COR-L47 (cell line): Measurements from ENCODE around the gene CASP3.
"Not testable (repeated sequence)": the region's sequence is repeated elsewhere in the genome, so short reads cannot be mapped to it uniquely, and the experiment has no call there.

Experiments used
- DNase-seq: peaks from one replicate; lab custom pipeline; 2025; lab: John Stamatoyannopoulos, UW

The CASP3 gene

DNA sequence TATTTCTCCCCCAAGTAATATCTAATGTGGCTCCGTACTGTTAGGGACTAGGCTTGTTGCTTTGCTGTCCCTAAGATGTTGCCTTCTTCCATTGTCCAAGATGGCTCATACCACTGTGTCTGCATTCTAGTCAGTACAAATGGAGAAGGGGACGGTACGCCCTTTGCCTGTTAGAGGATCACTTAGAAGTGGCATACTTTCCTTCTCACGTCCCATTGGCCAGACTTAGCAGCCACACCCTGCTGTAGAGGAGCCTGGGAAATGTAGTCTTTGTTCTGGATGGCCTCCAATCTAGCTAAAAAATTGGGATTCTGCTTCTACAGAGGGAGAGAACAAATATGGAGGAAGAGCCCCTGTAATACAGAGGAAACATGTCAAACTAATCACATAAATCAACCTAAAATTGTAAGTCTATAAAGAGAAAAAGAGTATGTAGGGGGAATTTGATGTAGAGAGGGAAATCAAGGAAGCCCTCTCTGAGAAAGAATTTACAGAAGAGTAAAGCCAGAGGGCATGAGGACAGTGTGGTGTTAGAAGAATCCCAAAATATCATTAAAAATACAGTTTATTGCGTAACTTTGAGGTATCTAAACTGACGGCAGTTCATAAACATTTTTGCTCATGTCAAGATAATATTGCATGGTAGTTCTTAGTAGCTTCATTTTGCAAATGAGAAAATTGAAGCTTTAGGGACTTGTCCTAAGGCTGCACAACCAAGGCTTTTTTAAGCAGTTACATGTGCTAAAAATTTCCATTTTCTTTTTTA lies 15.4 kb upstream of the CASP3 start:
- DNase-seq = no peak

DNA sequence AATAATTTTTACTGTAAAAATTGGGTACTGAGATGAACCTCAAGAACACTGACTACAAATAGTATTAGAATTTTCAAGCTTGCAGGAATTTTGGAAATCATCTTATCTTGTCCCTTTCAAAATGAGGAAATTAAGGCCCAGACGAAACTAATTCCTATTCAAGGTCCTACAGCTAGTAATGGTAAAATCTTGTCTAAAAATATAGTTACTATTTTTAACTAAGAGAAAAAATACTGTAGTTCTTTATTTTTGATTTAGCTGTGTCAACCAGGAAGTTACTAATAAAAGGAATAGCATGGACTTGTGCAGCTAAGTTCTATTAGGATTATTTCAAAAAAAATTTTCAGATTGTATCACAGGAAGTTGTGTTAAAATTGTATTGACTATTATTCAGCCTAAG lies 13.0 kb upstream of the CASP3 start:
- no peak for DNase-seq

DNA sequence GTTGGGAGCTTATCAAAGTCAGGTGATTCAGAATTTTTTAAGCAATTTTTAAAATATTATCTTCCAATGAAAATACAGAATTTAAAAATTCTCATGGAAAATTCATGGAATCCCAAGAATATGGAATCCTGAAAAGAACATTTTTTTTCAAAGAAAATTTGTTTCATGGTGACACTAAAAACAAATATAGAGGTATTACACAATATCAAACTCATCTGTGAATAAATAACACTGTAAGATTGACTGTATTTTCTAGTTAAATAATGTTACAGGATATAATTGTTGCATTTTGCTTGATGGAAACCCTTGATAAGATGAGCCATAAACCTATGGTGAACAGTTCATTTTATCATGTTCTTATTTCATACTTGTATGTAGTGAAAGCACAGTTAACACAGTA lies 11.7 kb upstream of the CASP3 start:
- no peak for DNase-seq

DNA sequence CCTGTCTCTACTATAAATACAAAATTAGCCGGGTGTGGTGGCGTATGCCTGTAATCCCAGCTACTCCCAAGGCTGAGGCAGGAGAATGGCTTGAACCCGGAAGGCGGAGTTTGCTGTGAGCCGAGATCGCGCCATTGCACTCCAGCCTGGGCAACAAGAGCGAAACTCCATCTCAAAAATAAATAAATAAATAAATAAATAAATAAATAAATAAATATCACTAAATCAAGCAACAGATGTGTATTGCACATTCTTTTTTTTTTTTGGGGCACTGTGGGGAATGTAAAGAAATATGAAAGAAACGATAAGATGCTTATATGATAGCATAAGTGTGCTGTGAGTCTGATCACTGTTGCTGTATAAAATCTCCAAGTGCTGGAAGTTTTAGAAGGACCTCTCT lies 8.6 kb upstream of the CASP3 start:
- not testable (repeated sequence) for DNase-seq

DNA sequence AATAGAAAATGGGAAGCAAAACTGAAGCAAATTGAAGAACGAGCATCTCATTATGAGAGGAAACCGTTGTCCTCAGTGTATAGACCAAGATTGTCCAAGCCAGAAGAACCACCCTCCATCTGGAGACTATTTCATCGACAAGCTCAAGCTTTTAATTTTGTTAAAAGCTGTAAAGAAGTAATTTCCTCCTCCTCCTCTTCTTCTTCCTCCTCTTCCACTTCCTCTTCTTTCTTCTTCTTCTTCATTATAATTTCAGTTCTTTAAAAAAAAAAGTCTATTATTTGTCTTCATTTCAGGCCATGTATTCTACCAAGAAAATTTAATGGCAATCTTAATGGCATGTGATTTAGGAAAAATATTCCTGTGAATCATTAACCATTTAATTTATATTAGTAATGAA lies 7.9 kb upstream of the CASP3 start:
- DNase-seq = no peak

DNA sequence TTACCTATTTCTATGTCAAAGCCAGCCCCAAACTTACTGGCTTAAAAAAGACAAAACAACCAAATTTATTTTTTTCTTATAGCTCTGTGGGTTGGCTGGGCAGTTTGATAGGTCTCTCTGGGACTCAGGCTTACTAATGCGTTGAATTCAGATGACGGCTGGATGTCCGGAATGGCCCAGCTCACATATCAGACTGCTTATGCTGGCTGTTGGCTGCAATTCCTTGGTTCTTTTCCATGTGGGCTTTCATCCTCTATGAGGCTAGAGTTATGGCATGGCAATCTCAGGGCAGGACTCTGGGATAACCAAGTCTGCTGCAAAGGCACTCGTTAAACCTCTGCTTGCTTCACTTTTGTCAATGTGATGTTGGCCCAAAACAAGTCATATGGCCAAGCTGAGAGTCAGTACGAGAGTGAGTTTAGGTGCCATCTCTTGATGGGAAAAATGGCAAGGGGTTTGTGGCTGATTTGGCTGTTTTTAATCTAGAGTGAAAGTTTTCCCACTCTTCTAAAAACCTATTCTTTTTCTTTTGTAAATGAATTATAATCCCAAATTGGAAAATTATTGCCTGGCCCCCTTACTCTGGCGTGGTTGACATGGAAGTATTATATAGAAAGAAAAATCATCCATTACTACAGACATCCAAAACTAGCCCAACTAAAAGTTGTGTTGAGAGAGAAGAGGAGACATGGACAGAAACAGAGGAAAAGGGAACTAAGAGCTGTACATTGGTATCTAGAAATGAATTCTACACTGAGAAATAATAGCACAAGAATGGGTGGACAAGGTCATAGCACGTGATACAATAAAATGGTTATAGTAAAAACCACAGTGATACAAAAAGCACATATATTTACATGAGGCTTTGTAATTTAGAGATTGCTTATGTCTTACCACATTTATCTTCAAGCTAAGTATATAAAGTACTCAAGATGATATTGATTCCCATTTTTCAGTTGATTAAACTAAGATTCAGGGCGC lies 6.9 kb upstream of the CASP3 start:
- DNase-seq = no peak

DNA sequence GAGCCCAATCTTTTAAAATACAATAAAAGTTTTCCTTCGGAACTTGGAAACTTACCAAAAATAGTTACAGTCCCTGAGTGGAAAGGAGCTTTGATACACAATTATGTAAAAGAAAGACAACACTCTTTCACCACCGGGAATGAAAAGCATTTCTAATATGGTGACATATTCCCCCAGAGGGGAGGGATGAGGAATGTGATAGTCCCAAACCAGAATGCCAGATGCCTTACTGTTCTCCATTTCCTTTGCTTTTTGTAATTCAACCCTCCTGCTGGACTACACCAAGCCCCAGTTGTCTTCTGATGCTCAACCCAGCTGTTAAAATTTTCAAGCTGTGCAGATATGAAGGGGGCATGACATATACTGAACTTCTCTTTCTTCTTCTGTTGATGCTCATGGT lies 4.4 kb upstream of the CASP3 start:
- no peak for DNase-seq

DNA sequence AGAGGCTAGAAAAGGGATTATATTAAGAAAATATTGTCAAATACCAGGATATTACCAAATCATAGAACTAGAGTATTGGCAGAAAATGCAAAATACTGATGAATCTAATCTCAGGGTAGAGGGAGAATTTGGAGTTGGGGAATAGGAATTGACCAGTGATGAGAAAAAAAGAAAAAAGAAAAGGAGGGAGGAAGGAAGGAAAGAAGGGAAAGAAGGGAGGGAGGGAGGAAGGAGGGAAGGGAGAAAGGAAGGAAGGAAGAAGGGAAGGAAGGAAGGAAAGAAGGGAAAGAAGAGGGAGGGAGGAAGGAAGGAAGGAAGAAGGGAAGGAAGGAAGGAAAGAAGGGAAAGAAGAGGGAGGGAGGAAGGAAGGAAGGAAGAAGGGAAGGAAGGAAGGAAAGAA lies 3.4 kb upstream of the CASP3 start:
- DNase-seq = not testable (repeated sequence)

DNA sequence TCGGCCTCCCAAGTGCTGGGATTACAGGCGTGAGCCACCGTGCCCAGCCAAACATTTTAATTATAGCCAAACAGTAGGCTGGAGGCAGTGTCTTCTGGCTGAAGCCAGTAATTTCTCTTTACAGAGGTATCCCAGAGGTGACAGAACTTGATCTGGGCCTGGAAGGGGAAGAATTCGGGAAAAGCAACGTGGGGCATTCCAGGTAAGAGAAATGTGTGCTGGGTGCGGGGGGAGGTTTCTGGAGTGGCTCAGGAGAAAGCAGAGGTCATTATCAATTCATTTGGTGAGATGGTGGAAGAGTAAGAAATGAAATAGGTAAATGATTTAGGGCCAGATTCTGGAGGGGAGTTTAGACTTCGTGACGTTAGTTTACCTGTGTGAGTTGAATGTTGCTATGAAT lies 2.7 kb upstream of the CASP3 start:
- no peak for DNase-seq

DNA sequence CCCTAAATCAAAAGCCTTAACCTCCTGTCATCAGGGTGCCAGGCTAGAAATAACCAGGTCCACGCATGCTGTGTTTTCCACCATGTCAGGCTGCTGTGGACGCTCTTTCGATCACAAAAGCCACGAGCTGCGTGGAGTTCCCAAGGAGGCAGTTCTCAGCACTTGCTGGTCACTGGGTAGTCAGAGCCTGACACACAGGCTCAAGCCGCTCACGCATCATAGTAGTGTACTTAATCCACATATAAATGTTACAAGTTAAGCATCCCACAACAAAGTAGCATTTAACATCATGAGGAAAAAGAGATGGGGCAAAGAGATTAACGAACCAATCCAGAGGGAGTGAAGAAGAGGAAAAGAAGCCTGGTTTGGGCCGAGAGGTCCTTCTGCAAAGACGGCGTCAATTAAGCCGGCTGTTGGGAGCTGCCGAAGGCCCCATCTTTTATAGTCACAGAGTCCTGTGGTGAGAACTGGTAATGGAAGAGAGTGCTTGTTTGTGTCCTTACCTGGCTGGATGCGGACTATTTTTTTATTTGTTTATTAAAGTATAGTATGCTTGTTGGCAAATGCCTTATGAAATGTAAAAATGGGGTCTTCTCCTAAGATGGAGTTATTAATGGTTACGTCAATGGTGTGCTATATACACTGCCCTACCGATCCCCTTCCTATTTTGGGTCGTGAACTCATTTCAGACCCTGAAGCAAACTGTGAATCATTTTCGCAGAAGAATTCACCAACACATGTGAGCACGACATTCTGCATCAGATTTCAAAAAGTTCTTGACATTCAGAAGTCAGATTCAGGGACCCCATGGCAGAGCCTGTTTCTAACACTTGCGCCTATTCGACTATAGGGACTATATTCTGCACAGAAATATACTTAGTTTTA lies 966 bp upstream of the CASP3 start:
- DNase-seq = peak; percentile 28

DNA sequence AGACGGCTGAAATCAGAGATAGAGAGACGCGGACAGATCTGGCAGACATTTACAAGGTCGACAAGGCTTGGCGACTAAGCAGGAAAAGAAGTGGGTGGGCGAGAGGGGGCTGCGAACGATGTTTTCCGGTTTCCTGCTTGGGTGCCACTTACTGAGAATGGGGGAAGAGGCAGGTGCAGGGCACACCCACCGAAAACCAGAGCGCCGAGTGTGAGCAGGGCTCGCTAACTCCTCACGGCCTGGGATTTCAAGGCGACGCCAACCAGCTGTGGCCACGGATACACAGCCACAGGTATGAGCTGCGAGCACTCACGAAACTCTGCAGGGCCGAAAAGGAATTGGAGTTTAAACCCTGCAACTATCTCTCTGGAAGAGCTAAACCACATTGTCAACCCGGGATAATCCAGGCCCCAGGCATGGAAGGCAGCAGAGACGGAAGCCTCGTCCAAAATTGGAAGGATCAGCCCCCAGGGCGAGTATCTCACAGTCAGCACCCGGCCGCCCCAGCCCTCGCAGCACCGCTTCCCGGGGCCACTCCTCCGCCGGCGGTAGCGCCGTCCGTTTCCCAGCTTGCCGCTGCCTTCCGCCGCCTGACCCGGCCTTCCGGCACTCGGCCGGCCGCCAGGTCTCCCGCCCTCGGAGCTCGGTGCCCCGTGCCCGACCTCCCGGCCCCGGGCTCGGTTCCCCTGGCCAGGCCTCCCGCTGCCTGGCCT lies 778 bp downstream of the CASP3 start:
- peak; percentile 11 for DNase-seq

DNA sequence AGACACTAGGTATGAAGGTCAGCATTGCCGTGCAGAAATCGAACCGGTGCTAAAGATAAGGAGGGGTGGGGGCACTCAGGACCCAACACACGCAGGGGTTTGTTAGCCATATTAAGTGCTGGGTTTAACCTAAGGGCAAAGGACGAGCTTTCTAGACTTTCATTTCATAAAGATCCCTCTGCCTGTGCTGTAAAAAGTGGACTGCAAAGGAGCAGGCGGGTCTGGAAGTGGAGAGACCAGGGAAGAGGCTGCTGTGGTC lies 1.3 kb downstream of the CASP3 start:
- no peak for DNase-seq

DNA sequence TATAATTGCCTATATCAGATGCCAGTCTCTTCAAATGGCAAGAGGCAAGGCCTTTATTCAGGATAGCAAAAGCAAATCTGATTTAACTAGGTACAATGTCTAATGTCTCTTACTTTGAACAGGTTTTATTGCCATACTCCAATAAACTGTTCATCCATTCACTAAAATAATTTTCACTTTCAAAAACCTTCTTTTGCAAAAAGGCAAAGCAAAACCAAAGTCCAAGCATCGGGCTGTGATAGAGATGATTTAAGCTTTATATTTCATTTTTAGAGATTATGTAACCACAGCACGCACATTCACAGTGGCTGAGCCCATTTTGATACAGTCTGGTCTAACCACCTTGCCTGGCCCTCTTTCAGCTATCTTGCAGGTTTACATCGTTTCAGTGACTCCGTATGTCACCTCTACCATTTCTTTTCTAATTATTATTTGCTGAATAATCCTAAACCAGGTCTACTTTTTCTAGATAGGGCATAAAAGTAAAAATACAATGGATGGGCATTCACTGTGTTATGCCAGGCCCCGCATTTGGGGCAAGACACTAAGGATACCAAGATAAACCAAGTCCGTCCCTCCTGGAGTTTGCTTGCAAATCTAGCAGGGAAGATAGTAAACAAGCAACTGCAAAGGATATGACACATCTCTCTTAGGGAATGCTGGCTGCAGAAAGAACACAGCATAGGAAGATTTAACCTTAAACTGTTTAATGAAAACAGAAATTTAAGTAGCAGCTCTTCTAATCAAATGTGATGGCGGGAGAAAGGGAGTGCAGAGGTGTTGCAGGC lies 1.8 kb downstream of the CASP3 start:
- no peak for DNase-seq

DNA sequence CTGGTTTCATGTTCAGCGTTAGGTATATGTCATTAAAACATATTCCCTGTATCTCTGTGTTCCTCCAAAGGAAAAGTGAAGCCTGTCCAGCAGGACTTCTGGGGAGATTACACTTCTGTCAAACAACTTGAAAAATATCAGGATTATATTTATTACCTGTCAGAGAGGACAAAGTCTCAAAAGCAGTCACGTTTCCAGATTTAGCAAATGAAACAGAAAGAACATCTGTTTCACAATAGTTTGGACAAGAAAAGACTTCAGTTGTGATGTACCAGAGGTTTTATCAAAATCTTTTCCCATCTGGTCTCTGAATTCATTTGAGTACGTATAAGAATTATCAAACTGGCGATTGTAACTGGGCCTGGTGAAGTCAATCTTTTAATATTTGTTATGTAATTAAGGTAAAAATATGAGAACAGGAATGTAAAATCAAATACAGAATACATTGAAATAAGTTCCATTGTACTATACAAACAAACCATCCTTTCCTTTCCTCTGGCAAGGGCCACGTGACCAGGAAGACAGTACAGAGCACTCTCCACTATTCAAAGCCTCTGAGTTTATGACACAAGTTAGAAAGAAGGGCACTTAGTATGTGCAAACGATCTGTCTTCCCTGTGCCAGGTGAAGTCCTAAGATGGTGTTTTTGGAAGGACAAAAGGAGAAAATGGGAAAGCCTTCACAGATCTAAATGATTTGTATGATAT lies 3.2 kb downstream of the CASP3 start:
- DNase-seq = no peak

DNA sequence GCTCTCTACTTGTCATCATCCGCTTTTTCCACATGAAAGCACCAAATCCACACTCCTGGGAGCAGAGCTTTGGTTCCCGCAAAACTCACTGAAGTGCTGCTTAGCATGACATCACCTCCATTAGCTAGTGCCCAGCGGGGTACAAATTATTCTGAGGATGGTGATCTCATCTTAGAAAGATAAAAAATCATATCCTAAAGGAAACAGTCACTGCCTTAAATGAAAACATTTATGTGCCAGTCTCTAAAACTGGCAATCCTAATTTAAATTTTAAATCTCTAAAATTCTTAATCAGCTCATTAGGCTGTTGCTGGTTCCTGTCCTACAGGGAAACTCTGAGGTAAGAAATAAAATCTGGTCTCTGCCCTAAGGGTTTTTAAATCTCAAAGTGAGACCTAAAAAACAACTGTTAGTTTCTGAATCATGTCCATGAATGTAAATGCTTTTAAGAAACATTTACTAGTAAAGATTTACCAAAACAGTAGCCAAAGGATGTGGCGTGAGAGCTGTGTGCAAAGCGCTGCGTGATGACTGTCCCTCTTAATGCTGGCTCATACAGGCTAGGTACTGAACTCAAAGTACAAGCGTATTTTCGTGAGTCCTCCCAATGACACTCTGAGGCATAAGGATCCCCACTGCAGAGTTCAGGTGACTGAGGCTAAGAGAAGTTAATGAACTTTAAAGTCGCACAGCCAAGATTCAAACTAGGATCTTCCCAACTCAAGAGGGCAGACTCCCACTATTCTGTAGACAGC lies 4.5 kb downstream of the CASP3 start:
- no peak for DNase-seq

DNA sequence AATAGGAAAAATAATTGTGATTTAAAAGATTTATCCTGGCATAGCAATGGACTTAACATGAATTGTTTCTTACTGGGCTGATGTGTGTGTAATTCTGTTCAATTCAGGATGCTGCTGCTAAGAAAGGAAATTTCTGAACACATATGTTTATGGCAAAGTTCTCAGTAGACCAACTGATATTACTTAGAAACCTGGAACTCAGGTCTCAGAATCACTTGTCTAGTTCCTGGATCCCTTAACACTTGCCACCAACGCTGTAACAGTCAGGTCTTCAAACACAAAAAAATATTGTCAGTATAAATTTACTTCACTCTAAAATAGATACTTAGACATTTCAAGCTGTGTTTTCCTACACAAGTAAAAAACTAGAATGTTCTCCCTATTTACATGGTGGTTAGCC lies 5.5 kb downstream of the CASP3 start:
- no peak for DNase-seq

DNA sequence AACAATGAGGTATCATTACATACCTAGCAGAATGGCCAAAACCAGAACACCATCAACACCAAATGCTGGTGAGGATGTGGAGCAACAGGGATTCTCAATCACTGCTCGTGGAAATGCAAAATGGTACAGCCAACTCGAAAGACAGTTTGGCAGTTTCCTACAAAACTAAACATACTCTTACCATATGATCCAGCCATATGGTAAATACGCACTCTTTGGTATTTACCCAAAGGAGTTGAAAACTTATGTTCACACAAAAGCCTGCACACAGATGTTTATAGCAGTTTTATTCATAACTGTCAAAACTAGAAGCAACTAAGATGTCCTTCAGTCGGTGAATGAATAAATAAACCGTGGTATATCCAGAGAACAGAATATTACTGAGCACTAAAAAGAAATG lies 7.8 kb downstream of the CASP3 start:
- no peak for DNase-seq

DNA sequence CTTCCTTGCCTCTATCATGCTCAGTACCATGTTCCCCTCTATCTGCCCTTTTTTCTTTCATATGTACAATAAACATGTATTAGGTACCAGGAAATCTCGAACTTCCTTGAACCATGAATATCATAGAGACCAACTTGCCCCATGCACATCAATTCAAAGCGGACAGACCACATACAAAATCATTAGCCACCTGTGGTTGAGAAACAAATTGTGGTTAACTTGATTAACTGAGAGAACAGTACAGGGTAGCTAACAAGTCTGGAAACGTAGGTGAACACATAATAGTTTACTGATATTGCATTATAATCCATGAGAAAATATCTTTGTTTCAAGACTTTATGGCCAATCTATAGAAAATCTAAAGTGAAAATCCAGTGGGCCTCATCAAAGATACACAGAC lies 8.2 kb downstream of the CASP3 start:
- DNase-seq = no peak

DNA sequence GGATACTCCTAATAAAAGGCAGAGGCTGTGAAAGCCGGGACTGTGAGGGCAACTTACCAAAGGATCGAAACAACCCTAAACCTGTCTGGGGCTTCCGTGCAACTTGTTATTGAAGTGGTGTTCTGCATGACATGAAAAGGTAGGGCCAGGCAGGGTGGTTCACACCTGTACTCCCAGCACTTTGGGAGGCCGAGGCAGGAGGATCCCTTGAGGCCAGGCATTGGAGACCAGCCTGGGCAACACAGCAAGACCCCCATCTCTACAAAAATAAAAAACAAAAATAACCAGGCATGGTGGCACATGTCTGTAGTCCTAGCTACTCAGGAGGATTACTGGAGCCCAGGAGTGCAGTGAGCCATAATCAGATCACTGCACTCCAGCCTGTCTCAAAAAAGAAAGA lies 12.3 kb downstream of the CASP3 start:
- no peak for DNase-seq

DNA sequence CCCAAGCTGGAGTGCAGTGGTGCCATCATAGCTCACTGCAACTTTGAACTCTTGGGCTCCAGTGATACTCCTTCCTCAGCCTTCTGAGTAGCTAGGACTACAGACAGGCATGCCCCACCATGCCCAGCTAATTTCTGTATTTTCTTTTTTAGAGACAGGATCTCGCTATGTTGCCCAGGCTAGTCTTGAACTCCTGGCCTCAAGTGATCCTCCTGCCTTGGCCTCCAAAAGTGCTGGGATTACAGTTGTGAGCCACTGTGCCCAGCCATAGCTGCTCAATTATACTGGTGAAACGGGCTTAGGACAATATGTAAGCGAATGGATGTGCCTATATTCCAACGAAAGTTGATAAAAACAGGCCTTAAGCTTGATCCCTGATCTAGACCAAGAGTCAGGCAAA lies 13.1 kb downstream of the CASP3 start:
- DNase-seq = no peak
